Endothelial cell (in vitro differentiated cells): ENCODE data around the gene WNT9A. TPM values are rescaled to one million over a fixed set of nuclear protein-coding genes. Genes with fewer than 3 reads are reported as not detected.
A peak's percentile ranks its signal among the peaks of the same experiment; 100 is the strongest.

Experiments used
- DNase-seq: peaks from one replicate; pipeline ENCODE4 v3.0.0; 2021; ENCODE audit warnings: low spot score
- H3K27ac Mint-ChIP-seq: one replicate; pipeline ENCODE4 v1.8.0; 2021; ENCODE audit warnings: mixed read lengths, inconsistent platforms; ENCODE audit not compliant: unreplicated experiment
- H3K27me3 Mint-ChIP-seq: one replicate; pipeline ENCODE4 v1.8.0; 2021; ENCODE audit warnings: mild to moderate bottlenecking, moderate library complexity, mixed read lengths, inconsistent platforms; ENCODE audit not compliant: unreplicated experiment
- H3K36me3 Mint-ChIP-seq: one replicate; pipeline ENCODE4 v1.8.0; 2021; ENCODE audit warnings: mild to moderate bottlenecking, low read depth, mixed read lengths, inconsistent platforms; ENCODE audit not compliant: unreplicated experiment
- H3K4me1 Mint-ChIP-seq: one replicate; pipeline ENCODE4 v1.8.0; 2021; ENCODE audit warnings: mild to moderate bottlenecking, mixed read lengths, inconsistent platforms; ENCODE audit not compliant: unreplicated experiment
- H3K4me3 Mint-ChIP-seq: one replicate; pipeline ENCODE4 v1.8.0; 2021; ENCODE audit warnings: mild to moderate bottlenecking, mixed read lengths, inconsistent platforms; ENCODE audit not compliant: unreplicated experiment
- H3K9me3 Mint-ChIP-seq: one replicate; pipeline ENCODE4 v1.8.0; 2021; ENCODE audit warnings: mixed read lengths, inconsistent platforms; ENCODE audit not compliant: unreplicated experiment
- total RNA-seq: library from RNA; stranded (reverse); fragmentation: NEBNext Ultra II Directional; extraction: Animal tissue kit (Norgen Biotek cat#: 25700); gene quantifications from one replicate; pipeline ENCODE4 v1.2.1, GENCODE V29; 2021; ENCODE audit not compliant: unreplicated experiment
- TF ChIP-seq, protein P1 (sequence below): fragments of 200-600 bp; sonication (generic); IDR thresholded peaks from one replicate; pipeline ENCODE4 v1.5.0; 2021; ENCODE audit warnings: antibody characterized with exemption; ENCODE audit not compliant: unreplicated experiment

The WNT9A gene
- total RNA-seq, 1 donor from 2014 or later = 1.0 TPM

DNA sequence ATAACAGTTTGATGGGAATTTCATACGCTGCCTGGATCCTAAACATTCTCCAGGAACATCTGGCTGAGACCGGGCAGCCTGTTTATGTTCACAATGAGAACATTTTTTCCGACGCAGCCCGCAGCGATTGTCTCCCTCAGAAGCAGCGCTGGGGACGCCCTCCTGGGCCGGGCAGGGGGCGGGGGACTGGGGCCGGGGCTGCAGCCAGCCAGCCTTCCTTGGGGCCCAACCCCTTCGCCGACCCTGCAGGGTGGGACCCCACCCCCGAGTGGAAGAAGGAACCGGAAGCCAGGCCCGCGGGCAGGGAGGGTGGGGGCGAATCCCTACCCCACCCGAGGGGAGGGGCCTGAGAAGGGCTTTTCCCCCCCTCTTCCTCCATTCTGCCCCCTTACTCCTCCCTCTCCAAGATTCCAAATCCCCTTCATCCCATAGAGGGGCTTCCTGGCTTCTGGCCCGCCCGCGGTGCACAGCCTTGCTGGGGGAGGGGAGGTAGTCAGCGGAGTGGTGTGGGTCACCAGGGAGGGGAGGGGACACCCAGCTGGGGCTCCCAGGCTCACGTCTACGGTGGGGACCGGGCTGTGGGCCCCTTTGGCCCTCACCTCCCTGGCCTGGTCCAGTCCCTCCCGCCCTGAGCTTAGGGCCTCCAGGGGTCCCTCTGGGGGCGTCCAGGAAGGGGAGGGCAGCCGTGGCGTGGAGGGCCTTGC is 60.6 kb downstream of the WNT9A start:
- Mint-ChIP-seq H3K4me1 (no peaks in the 10 kb centered on the region), H3K27ac (no peak overlapping the region), H3K36me3 (peaks cover 3% of the 10 kb centered on the region), H3K9me3 (no peaks in the 10 kb centered on the region), H3K4me3 (no peak overlapping the region), H3K27me3 (peaks cover 7% of the 10 kb centered on the region)
- peak; percentile 44 for DNase-seq
- TF ChIP-seq, protein P1, sequence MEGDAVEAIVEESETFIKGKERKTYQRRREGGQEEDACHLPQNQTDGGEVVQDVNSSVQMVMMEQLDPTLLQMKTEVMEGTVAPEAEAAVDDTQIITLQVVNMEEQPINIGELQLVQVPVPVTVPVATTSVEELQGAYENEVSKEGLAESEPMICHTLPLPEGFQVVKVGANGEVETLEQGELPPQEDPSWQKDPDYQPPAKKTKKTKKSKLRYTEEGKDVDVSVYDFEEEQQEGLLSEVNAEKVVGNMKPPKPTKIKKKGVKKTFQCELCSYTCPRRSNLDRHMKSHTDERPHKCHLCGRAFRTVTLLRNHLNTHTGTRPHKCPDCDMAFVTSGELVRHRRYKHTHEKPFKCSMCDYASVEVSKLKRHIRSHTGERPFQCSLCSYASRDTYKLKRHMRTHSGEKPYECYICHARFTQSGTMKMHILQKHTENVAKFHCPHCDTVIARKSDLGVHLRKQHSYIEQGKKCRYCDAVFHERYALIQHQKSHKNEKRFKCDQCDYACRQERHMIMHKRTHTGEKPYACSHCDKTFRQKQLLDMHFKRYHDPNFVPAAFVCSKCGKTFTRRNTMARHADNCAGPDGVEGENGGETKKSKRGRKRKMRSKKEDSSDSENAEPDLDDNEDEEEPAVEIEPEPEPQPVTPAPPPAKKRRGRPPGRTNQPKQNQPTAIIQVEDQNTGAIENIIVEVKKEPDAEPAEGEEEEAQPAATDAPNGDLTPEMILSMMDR = no peak

DNA sequence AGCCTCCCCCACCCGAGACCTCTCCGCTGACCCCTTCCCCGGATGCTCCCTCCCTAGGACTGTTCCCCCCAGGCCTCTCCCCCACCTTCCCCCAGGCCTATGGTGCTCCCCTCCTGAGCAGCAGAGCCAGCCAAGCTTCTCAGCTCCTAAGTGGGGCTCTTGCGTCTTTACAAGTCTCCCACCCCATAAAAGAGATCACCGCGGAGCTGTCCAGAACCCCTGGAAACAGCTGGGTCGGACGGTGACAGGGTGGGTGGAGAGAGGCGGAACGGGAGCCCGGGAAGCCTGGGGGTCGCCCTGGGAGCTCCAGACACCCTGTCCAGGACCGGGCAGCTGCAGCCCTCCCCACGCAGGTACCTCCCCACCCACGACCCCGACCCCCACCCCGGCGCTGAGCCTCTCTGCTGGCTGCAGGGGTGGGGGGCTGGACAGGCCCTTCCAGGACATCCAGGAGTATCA is 61.2 kb downstream of the WNT9A start:
- H3K27me3 Mint-ChIP-seq = peaks cover 7% of the 10 kb centered on the region
- H3K9me3 Mint-ChIP-seq = no peaks in the 10 kb centered on the region
- TF ChIP-seq, protein P1 = no peak
- DNase-seq = peak; percentile 4
- H3K4me1 Mint-ChIP-seq = no peaks in the 10 kb centered on the region
- H3K4me3 Mint-ChIP-seq = no peak overlapping the region
- no peak overlapping the region for H3K27ac Mint-ChIP-seq
- peaks cover 3% of the 10 kb centered on the region for H3K36me3 Mint-ChIP-seq

DNA sequence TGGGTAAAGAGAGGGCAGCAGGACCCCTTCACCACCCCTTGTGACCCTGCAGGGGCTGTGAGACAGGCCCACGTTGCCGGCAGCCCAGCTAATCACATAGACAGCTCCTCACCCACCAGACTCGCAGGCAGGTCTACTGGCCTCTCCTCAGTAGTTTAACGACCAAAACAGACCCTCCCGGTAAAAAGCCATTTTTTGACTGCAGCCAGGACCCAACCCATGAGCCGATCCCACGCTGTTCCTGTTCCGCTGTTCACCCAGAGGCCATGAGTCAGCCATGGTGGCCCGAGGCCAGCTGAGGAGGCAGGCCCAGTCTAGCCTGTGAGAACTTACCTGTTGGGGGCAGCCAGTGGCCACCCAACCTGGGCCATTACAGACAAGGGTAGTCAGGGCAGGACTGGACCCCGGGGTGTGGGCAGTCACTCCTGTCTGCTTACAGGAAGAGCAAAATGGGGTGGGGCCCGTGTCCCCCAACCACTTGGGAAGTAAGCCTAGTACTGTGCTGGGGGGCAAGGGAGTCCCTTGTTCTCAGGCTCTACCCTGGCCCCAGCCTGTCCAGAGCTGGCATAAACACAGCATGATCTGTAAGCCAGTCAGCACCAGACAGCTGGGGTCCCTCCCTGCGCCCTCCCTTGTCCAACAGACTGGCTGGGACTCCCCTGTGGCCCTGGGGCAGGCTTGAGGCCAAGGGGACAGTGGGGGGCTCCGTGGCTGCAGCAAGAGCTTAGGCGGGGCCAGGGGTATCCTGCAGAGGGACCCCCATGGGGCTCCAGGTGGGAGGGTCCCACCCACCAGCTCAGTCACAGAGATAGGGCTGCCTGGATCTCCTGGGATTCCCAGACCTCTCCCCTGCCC is 61.9 kb downstream of the WNT9A start:
- Mint-ChIP-seq H3K27me3 (peaks cover 7% of the 10 kb centered on the region), H3K36me3 (peaks cover 3% of the 10 kb centered on the region), H3K27ac (peak overlapping the region; percentile 26), H3K9me3 (no peaks in the 10 kb centered on the region), H3K4me1 (no peaks in the 10 kb centered on the region), H3K4me3 (no peak overlapping the region)
- TF ChIP-seq, protein P1 = no peak
- DNase-seq = no peak

DNA sequence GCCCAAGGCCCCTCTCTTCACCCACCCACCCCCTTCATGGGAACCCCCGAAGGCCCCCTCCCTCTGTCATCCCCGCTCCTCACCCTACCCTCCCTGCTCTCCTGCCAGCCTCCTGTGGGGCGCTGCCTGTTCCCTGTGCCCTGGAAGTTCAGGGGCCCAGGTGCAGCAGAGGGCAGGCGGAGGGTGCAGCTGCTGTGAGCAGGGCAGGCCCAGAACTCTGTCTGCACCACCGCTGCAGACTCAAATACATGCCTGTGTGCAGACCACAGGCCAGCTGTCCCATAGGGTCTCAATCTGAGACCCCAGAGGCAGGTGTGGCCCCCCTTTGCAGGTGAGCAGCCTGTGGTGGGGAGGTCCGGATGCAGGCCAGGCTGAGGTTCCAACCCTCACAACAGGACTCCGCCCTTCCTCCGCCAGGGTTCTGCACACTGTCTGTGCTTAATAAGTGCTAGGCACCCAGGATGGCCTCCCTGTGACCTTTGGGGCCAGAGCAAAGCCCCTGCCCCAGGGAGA is 62.5 kb downstream of the WNT9A start:
- TF ChIP-seq, protein P1 = no peak
- peaks cover 3% of the 10 kb centered on the region for H3K36me3 Mint-ChIP-seq
- H3K4me1 Mint-ChIP-seq = no peaks in the 10 kb centered on the region
- H3K4me3 Mint-ChIP-seq = no peak overlapping the region
- no peaks in the 10 kb centered on the region for H3K9me3 Mint-ChIP-seq
- H3K27ac Mint-ChIP-seq = no peak overlapping the region
- H3K27me3 Mint-ChIP-seq = peaks cover 7% of the 10 kb centered on the region
- DNase-seq = peak; percentile 3
